Ovary (tissue), 1 donor: ENCODE data around the gene KAZALD1.

Experiments
- EP300 ChIP-seq: sonication (generic); formaldehyde crosslinking; IDR thresholded peaks from one replicate; pipeline ENCODE4 v1.6.1; 2017; ENCODE audit warnings: antibody characterized with exemption
- POLR2A ChIP-seq: fragments of 450-650 bp; IDR thresholded peaks from one replicate; pipeline ENCODE4 v1.6.1; 2017; ENCODE audit warnings: antibody characterized with exemption, mild to moderate bottlenecking, moderate library complexity

DNA sequence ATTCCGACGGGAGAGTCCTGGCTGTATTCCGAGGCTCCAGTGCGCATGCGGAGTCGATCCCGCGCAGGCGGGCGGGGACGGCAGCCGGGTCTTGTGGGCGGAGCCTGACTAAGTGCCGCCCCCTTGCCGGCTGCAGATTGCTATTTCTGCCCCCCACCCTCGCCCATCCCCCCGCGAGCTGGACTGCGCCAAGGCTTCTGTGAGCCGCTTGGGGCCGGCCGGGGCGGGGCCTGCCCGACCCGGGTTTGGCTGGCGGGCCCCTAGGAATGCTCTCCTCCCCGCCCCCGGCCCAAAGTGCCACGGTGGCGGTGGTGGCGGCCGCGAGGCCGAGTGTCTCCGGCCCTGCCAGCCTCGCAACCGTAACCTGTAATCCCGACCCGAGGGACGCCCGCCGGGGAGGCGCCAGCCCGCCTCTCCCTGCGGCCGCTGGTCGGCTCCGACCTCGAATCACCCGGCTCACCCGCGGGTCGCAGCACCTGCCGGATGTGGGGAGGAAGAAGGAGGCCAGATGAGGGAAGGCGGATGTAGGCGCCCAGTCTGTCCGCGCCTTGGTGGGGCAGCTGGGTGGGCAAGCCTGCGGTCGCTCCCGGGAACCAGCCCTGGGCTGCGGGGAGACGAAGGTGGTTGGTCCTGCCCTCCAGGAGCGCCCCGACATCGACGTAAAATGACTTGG, 702 bp upstream of the KAZALD1 start:
- no peak for TF ChIP-seq EP300
- TF ChIP-seq POLR2A = no peak
